HepG2 (cell line): Measurements from ENCODE around the gene MCRIP2. TPM values are rescaled to one million over a fixed set of nuclear protein-coding genes. Genes with fewer than 3 reads are reported as not detected.

Experiments used
- AKAP8 ChIP-seq: sonication (generic); formaldehyde crosslinking; IDR thresholded peaks from 2 replicates; pipeline ENCODE4 v1.5.1; 2020; ENCODE audit warnings: mild to moderate bottlenecking, missing genetic modification reagents
- ATF4 ChIP-seq, 2 experiments: fragments of 450-650 bp in 1 of 2; sonication (generic) in 1 of 2; formaldehyde crosslinking; IDR thresholded peaks; 2 replicates each; pipeline versions ENCODE4 v1.5.0 to v1.8.0; 2020 to 2022; ENCODE audit warnings: mild to moderate bottlenecking in 1 of 2, missing genetic modification reagents in 1 of 2
- FOXA3 ChIP-seq: IDR thresholded peaks from 2 replicates; pipeline ENCODE4 v1.6.1; 2016; ENCODE audit warnings: missing genetic modification reagents, missing compliant biosample characterization
- GABPA ChIP-seq, 2 experiments: IDR thresholded peaks; 2 replicates each; pipeline ENCODE4 v1.6.1; 2011 to 2016; ENCODE audit warnings: low read depth in 2 of 2, low read length in 1 of 2, missing biosample characterization in 1 of 2, missing genetic modification characterization in 1 of 2
- GATAD1 ChIP-seq: IDR thresholded peaks from 2 replicates; pipeline ENCODE4 v1.6.1; 2016; ENCODE audit warnings: missing genetic modification reagents, missing compliant biosample characterization
- GZF1 ChIP-seq: sonication (generic); formaldehyde crosslinking; IDR thresholded peaks from 2 replicates; pipeline ENCODE4 v1.5.1; 2020; ENCODE audit warnings: mild to moderate bottlenecking, missing genetic modification reagents
- HOXD1 ChIP-seq: sonication (generic); formaldehyde crosslinking; IDR thresholded peaks from 2 replicates; pipeline ENCODE4 v1.5.0; 2020; ENCODE audit warnings: missing genetic modification reagents
- KAT8 ChIP-seq: IDR thresholded peaks from 2 replicates; pipeline ENCODE4 v1.6.1; 2016; ENCODE audit warnings: missing genetic modification reagents, missing compliant biosample characterization
- MXI1 ChIP-seq: IDR thresholded peaks from 3 replicates; pipeline ENCODE4 v1.6.1; 2012; ENCODE audit warnings: low read depth, low read length, inconsistent platforms, borderline replicate concordance
- MYC ChIP-seq: sonication (generic); formaldehyde crosslinking; IDR thresholded peaks from 2 replicates; pipeline ENCODE4 v1.9.0; 2021; ENCODE audit warnings: missing genetic modification reagents, borderline replicate concordance
- NCOA2 ChIP-seq: sonication (generic); formaldehyde crosslinking; IDR thresholded peaks from 2 replicates; pipeline ENCODE4 v1.8.0; 2022; ENCODE audit warnings: inconsistent platforms
- NFKBIZ ChIP-seq: IDR thresholded peaks from 2 replicates; pipeline ENCODE4 v1.6.1; 2018; ENCODE audit warnings: missing genetic modification reagents, missing compliant biosample characterization
- NR2F6 ChIP-seq, 2 experiments: IDR thresholded peaks; 2 replicates each; pipeline ENCODE4 v1.6.1; 2016; ENCODE audit warnings: antibody characterized with exemption in 1 of 2, mild to moderate bottlenecking in 1 of 2
- RFX3 ChIP-seq: IDR thresholded peaks from 2 replicates; pipeline ENCODE4 v1.6.1; 2016; ENCODE audit warnings: missing biosample characterization, missing genetic modification reagents
- SMAD3 ChIP-seq: sonication (generic); formaldehyde crosslinking; IDR thresholded peaks from 2 replicates; pipeline ENCODE4 v1.4.0; 2020; ENCODE audit warnings: missing genetic modification reagents
- SRSF1 ChIP-seq: fragments of 200-400 bp; formaldehyde crosslinking; optimal IDR thresholded peaks from 2 replicates; pipeline ENCODE3; 2017; ENCODE audit warnings: mild to moderate bottlenecking, low read depth, low read length, moderate library complexity
- TP53 ChIP-seq: sonication (generic); formaldehyde crosslinking; conservative IDR thresholded peaks from 2 replicates; pipeline ENCODE4 v1.4.0; 2020; ENCODE audit warnings: missing genetic modification reagents
- ZFP36L1 ChIP-seq: sonication (generic); formaldehyde crosslinking; IDR thresholded peaks from 2 replicates; pipeline ENCODE4 v1.8.0; 2022; ENCODE audit warnings: mild to moderate bottlenecking, missing genetic modification reagents, moderate library complexity
- ZFP37 ChIP-seq: sonication (generic); formaldehyde crosslinking; IDR thresholded peaks from 2 replicates; pipeline ENCODE4 v1.4.0; 2020; ENCODE audit warnings: missing genetic modification reagents, borderline replicate concordance
- ZNF367 ChIP-seq: sonication (generic); formaldehyde crosslinking; IDR thresholded peaks from 2 replicates; pipeline ENCODE4 v1.4.0; 2020; ENCODE audit warnings: missing genetic modification reagents, borderline replicate concordance
- ZNF383 ChIP-seq: sonication (generic); formaldehyde crosslinking; IDR thresholded peaks from 2 replicates; pipeline ENCODE4 v1.4.0; 2020; ENCODE audit warnings: missing genetic modification reagents, mild to moderate bottlenecking, borderline replicate concordance
- ZNF44 ChIP-seq: sonication (generic); formaldehyde crosslinking; IDR thresholded peaks from 2 replicates; pipeline ENCODE4 v1.5.1; 2020; ENCODE audit warnings: mild to moderate bottlenecking, missing genetic modification reagents
- ZSCAN9 ChIP-seq: IDR thresholded peaks from 2 replicates; pipeline ENCODE4 v1.6.1; 2016; ENCODE audit warnings: borderline replicate concordance
- ZZZ3 ChIP-seq: sonication (generic); formaldehyde crosslinking; IDR thresholded peaks from 2 replicates; pipeline ENCODE4 v1.4.0; 2020; ENCODE audit warnings: missing genetic modification reagents, mild to moderate bottlenecking, borderline replicate concordance
- polyA plus RNA-seq, 8 experiments: library from polyadenylated mRNA; depleted of rRNA in 3 of 8; stranded (reverse) in 7 of 8; unstranded in 1 of 8; fragments of >200 nt; fragmentation: Illumina TruSeq in 4 of 8; extraction: Trizol in 4 of 8; gene quantifications; 2 replicates each; pipeline versions ENCODE4 v1.2.1 to v1.2.3, GENCODE V29; 2011 to 2016; ENCODE audit warnings: low read depth in 4 of 8, missing spikeins in 1 of 8, mixed read lengths in 1 of 8; ENCODE audit not compliant: insufficient read depth in 1 of 8
- total RNA-seq, 5 experiments: library from RNA; depleted of rRNA; stranded (reverse); fragments of >200 nt; fragmentation: Illumina TruSeq; extraction: Trizol; gene quantifications; 2 replicates each; pipeline ENCODE4 v1.2.3, GENCODE V29; 2016; ENCODE audit warnings: low read depth in 1 of 5
- TF ChIP-seq, protein P1 (sequence below): sonication (generic); formaldehyde crosslinking; IDR thresholded peaks from 2 replicates; pipeline ENCODE4 v1.5.1; 2020; ENCODE audit warnings: mild to moderate bottlenecking, missing genetic modification reagents, borderline replicate concordance

The MCRIP2 gene
- total and polyA plus RNA-seq, 2 of the 13 experiments (the other 11 are each of a cell fraction or from before 2014, with no cell fraction given): 39.6 to 76.7 TPM

DNA sequence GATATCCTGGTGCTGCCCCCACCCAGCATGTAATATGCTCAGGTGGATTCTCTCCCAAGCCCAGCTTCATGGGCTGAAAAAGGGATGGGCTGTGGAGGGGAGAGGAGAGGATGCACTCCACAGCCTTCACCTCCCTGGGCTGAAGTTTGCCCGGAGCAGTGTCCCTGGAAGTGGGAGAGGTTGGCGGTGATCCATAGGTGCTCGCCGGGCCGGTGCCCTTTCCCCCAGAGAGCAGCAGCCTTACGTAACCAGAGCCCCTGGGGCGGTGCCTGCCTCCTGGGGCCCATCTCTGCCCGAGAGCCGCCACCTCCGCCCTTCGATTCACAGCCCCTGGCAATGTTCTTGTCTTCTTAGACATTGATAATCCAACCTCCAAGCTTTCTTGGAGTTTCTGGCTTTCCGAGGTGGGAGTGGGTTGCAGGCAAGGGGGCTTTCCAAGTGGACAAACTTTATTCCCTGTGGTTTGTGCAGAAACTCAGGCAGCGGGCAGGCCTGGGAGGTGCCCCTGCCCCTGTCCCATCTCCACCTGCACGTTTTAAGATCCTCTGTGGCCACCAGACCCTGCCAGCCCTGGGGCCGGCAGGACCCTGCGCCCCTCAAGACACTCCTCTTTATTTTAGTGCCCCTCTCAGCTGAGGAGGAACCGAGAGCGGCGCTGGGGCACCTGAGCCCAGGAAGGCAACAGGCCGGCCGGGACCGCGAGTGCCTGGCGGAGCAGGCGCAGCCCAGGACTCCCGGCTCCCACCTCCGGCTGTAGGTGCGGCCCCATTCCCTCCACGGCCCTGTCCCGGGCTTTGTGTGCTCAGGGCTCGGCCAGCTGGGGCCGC lies 4.4 kb downstream of the MCRIP2 start (continued):
- TF ChIP-seq GATAD1 (CRISPR knock-in tag) (peak; percentile 40), ZNF383 (CRISPR knock-in tag) (no peak), KAT8 (CRISPR knock-in tag) (peak; percentile 58; the same call in 1 of the 2 replicates), NR2F6 (IDR thresholded peaks at IDR 0.05) (peak; percentile 50; the same call in 1 of the 2 replicates), NR2F6 (CRISPR knock-in tag; IDR thresholded peaks at IDR 0.05) (peak; percentile 80), ZFP36L1 (no peak), ZNF44 (CRISPR knock-in tag) (no peak), SRSF1 (peak; percentile 19), ATF4 (CRISPR knock-in tag; IDR thresholded peaks at IDR 0.05) (no peak), SMAD3 (CRISPR knock-in tag) (0 out of 2 replicates have a peak, but pooled peaks have one; percentile 38), ZNF367 (CRISPR knock-in tag) (no peak), FOXA3 (CRISPR knock-in tag) (peak; percentile 32; the same call in 1 of the 2 replicates), MXI1 (no peak; the same call in 2 of the 3 replicates), GZF1 (peak; percentile 60; the same call in 1 of the 2 replicates), TP53 (no peak), HOXD1 (CRISPR knock-in tag) (no peak), GABPA (IDR thresholded peaks at IDR 0.05; ENCODE audit: low read depth, low read length) (no peak), GABPA (CRISPR knock-in tag; IDR thresholded peaks at IDR 0.05; ENCODE audit: low read depth) (no peak), ZFP37 (CRISPR knock-in tag) (no peak), NFKBIZ (CRISPR knock-in tag) (no peak), ZSCAN9 (CRISPR knock-in tag) (no peak), ZZZ3 (no peak), RFX3 (CRISPR knock-in tag) (no peak), AKAP8 (peak; percentile 89), MYC (CRISPR knock-in tag) (no peak), NCOA2 (CRISPR knock-in tag) (peak; percentile 40)
- TF ChIP-seq, protein P1, sequence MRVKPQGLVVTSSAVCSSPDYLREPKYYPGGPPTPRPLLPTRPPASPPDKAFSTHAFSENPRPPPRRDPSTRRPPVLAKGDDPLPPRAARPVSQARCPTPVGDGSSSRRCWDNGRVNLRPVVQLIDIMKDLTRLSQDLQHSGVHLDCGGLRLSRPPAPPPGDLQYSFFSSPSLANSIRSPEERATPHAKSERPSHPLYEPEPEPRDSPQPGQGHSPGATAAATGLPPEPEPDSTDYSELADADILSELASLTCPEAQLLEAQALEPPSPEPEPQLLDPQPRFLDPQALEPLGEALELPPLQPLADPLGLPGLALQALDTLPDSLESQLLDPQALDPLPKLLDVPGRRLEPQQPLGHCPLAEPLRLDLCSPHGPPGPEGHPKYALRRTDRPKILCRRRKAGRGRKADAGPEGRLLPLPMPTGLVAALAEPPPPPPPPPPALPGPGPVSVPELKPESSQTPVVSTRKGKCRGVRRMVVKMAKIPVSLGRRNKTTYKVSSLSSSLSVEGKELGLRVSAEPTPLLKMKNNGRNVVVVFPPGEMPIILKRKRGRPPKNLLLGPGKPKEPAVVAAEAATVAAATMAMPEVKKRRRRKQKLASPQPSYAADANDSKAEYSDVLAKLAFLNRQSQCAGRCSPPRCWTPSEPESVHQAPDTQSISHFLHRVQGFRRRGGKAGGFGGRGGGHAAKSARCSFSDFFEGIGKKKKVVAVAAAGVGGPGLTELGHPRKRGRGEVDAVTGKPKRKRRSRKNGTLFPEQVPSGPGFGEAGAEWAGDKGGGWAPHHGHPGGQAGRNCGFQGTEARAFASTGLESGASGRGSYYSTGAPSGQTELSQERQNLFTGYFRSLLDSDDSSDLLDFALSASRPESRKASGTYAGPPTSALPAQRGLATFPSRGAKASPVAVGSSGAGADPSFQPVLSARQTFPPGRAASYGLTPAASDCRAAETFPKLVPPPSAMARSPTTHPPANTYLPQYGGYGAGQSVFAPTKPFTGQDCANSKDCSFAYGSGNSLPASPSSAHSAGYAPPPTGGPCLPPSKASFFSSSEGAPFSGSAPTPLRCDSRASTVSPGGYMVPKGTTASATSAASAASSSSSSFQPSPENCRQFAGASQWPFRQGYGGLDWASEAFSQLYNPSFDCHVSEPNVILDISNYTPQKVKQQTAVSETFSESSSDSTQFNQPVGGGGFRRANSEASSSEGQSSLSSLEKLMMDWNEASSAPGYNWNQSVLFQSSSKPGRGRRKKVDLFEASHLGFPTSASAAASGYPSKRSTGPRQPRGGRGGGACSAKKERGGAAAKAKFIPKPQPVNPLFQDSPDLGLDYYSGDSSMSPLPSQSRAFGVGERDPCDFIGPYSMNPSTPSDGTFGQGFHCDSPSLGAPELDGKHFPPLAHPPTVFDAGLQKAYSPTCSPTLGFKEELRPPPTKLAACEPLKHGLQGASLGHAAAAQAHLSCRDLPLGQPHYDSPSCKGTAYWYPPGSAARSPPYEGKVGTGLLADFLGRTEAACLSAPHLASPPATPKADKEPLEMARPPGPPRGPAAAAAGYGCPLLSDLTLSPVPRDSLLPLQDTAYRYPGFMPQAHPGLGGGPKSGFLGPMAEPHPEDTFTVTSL (CRISPR knock-in tag): no peak
